ENCODE measurements around the gene CNOT6L.

CNOT6L gene

GRCh38 chr4:77820649-77821561 lies 1.7 kb upstream of the CNOT6L start:
- DNase-seq (ENCODE audit: low read depth) = no peak

DNA sequence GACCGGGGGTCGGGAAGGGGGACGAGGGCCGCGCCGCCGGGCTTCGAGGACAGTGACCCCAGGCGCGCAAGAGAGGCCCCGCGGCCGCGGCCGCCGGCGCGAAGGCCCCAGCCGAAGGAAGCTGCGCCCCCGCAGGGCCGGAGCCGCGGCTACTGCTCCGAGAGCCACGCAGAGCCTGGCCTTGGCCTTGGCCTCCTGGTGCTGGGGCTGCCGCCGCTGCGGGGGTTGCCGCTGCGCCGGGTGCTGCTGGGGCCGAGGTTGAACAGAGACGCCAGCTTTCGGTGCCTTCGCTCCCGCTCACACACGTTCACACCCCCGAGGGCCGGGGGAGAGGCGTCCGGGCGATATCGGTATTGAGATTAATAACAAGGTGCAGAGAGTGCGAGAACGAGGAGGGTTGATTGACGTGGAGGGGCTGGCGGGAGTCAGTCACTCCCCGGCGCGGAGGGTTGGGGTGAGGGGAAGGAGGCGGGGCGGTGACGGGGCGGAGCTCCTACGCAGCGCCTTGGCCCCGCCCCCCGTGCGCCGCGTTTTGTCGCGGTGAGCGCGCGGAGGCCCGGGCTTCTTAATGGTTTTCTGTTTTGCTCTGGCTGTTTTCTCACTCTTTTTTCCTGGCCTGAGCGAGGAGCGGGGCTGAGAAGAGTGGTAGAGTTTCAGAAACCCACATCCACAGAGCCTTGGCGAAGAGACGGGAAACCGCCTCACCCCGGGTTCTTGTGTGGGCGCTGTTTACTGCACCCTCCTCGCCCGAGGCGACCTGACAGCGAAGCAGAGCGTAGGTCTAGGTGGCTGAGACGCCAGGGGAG lies 878 bp upstream of the CNOT6L start:
- DNase-seq (ENCODE audit: low read depth) = peak; percentile 38

GRCh38 chr4:77819404-77819842 lies 255 bp upstream of the CNOT6L start:
- DNase-seq (ENCODE audit: low read depth) = no peak

GRCh38 chr4:77818073-77818601 lies 1.0 kb downstream of the CNOT6L start:
- DNase-seq (ENCODE audit: low read depth) = peak; percentile 63

- no peak for DNase-seq (ENCODE audit: low read depth)
Observed at GRCh38 chr4:77817304-77818072, 1.7 kb downstream of the CNOT6L start.

GRCh38 chr4:77816546-77816945 lies 2.6 kb downstream of the CNOT6L start:
- no peak for DNase-seq (ENCODE audit: low read depth)

GRCh38 chr4:77815636-77816035 lies 3.5 kb downstream of the CNOT6L start:
- no peak for DNase-seq (ENCODE audit: low read depth)

DNA sequence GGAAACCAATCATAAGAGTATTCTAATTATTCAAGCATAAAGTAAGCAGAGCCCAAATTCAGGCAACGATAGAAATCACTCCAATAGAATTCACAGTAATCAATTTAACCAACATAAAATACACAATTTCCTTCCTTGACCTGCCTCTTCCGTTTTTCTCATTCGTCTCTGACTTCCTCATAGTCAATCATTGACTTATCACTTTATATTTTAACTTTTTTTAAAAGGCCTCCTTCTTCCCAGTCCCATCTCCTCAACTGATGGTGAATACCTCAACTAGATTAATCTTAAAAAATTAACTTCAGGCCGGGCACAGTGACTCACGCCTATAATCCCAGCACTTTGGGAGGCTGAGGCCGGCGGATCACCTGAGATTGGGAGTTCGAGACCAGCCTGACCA lies 13.3 kb downstream of the CNOT6L start:
- DNase-seq (ENCODE audit: low read depth) = no peak

- no peak for DNase-seq (ENCODE audit: low read depth)
Observed at GRCh38 chr4:77804471-77804870, 14.7 kb downstream of the CNOT6L start.

- no peak for DNase-seq (ENCODE audit: low read depth)
Observed at GRCh38 chr4:77802402-77802801, 16.8 kb downstream of the CNOT6L start.

DNA sequence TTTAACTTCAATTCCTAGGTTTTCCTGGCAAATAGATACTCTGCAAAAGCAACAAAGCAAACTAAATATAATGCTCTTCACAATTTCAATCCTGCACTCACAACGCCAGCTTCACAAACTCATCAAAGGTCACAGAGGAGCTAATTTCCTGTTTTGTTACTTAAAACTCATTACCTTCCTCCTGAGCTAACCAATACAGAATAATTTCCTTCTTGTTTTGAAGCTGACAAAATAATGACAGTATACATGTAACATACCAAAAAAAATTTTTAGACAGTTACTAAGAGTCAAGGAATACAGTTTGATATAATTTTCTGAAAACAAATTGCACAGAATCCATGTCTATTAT lies 17.9 kb downstream of the CNOT6L start:
- DNase-seq (ENCODE audit: low read depth) = no peak

DNA sequence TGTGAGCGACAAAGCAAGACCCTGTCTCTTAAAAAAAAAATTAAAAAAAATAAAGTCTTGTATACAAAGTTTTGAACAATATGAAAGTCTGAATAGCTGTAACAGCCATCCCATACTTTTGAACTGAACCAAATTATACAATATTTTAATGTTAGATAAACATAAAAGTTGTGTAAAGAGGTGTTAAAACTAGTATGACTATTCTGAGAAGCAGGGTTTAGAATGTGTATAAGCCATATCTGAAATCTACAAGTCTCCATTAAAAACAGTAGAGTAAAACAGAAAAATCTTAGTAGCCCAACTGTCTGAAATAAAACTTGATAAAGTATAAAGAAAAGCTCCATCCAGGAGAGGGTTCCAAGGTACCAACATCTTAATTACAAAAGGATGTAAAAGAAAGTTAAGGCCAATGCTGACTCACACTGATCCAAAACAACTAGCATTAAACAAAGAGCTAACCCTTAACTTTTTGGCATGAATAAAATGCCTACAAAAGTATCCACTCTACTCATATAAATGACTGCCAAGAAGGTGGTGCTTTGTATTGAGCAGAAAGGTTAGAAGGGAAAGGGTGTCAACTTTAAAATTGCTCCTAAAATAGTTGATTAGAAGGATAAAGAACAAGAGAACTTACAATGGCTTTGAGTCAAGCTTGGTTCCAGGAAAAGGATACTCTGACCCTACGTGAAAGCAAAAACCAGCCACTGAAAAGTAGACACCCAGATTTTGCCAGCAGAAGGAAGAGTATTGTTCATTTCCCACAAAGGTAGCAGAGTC lies 18.5 kb downstream of the CNOT6L start:
- DNase-seq (ENCODE audit: low read depth) = no peak

DNA sequence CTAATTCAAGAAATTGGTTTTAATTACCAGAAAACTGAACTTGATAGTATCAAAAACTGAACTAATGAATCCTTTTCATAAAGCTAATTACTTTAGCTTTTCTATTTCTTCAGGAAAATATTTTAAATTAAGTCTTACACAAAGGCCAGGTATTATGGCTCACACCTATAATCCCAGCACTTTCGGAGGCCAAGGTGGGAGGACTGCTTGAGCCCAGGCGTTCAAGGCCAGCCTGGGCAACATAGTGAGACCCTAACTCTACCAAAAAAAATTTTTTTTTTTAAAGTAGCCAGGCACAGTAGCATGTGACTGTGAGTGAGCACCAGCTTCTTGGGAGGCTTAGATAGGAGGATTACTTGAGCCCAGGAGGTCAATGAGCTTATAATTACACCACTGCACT lies 19.1 kb downstream of the CNOT6L start:
- DNase-seq (ENCODE audit: low read depth) = no peak

GRCh38 chr4:77798385-77798784 lies 20.8 kb downstream of the CNOT6L start:
- no peak for DNase-seq (ENCODE audit: low read depth)

DNA sequence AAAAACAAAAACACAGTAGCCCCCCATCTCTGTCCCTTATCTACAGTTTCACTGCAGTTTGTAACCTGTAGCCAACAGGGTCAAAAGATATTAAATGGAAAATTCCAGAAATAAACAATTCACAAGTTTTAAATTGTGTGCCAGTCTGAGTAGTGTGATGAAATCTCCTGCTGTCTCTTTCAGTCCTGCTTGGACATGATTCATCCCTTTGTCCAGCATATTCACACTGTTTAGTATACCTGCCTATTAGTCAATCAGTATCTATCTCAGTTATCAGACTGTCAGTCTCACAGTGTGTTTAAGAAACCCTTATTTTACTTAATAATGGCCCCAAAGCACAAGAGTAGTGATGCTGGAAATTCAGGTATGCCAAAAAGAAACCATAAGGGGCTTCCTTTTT lies 21.9 kb downstream of the CNOT6L start:
- no peak for DNase-seq (ENCODE audit: low read depth)

- no peak for DNase-seq (ENCODE audit: low read depth)
Observed at GRCh38 chr4:77795326-77795725, 23.8 kb downstream of the CNOT6L start.

GRCh38 chr4:77790146-77790545 lies 29.0 kb downstream of the CNOT6L start:
- no peak for DNase-seq (ENCODE audit: low read depth)

DNA sequence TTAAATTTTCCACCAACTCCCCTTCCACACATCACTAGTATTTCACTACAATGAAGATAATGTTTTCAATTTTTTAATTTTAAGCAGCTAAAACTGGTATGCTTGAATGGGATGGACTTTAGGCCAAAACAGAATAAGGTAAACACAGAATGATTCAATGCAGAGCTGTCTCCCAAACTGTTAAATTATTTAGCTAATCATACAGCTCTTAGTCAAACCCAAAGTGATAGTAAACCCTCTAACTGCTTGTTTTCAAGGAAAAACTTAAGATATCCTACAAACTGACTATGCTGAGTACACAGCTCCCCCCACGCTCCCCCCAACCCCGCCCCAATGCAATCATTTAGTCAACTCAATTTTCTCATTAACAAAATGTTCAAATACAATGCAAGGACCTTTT lies 30.2 kb downstream of the CNOT6L start:
- DNase-seq (ENCODE audit: low read depth) = no peak

- no peak for DNase-seq (ENCODE audit: low read depth)
Observed at GRCh38 chr4:77787969-77788368, 31.2 kb downstream of the CNOT6L start.

GRCh38 chr4:77785669-77786068 lies 33.5 kb downstream of the CNOT6L start:
- DNase-seq (ENCODE audit: low read depth) = no peak

GRCh38 chr4:77783895-77784294 lies 35.3 kb downstream of the CNOT6L start:
- no peak for DNase-seq (ENCODE audit: low read depth)
